Testis (tissue), 3 donors: ENCODE measurements around the gene GPATCH2. TPM values are rescaled to one million over a fixed set of nuclear protein-coding genes. Genes with fewer than 3 reads are reported as not detected.

Experiments
- DNase-seq: peaks from one replicate; pipeline ENCODE4 v3.0.0-alpha.2; 2019
- H3K27ac ChIP-seq, 2 donors: fragments of 200-600 bp; sonication (generic); one replicate each; pipeline ENCODE4 v1.5.1; 2019
- H3K27me3 ChIP-seq: fragments of 200-600 bp; sonication (generic); one replicate; pipeline ENCODE4 v1.5.1; 2019
- H3K36me3 ChIP-seq: fragments of 200-600 bp; sonication (generic); one replicate; pipeline ENCODE4 v1.5.1; 2017; ENCODE audit warnings: low read depth; ENCODE audit errors: missing control alignments
- H3K4me1 ChIP-seq: fragments of 200-600 bp; sonication (generic); one replicate; pipeline ENCODE4 v1.5.1; 2019
- H3K4me3 ChIP-seq, 2 donors: fragments of 200-600 bp; sonication (generic); one replicate each; pipeline ENCODE4 v1.5.1; 2017 to 2019
- H3K9me3 ChIP-seq: fragments of 200-600 bp; sonication (generic); one replicate; pipeline ENCODE4 v1.5.1; 2017
- CTCF ChIP-seq, 3 experiments: fragments of 450-650 bp in 2 of 3; fragments of 200-600 bp in 1 of 3; sonication (generic) in 1 of 3; IDR thresholded peaks; one replicate each; pipeline ENCODE4 v1.5.1; 2016 to 2019; ENCODE audit warnings: antibody characterized with exemption in 3 of 3, mild to moderate bottlenecking in 2 of 3, moderate library complexity in 1 of 3
- POLR2A ChIP-seq: fragments of 450-650 bp; IDR thresholded peaks from one replicate; pipeline ENCODE4 v1.6.1; 2017; ENCODE audit warnings: antibody characterized with exemption, mild to moderate bottlenecking, moderate library complexity
- WGBS, 2 donors: methylation state at CpG; one replicate each; pipeline ENCODE4 v1.1.5; 2018; 5-methylcytosine and 5-hydroxymethylcytosine counted together
- intact Hi-C: fragments of 100-400 bp; cut with DNase I; formaldehyde crosslinking; loops from one replicate; pipeline ENCODE4 v1.15.1; 2023; ENCODE audit warnings: low total_unique reads
- polyA plus RNA-seq: library from polyadenylated mRNA; stranded (reverse); fragments of 350-450 nt; fragmentation: Illumina TruSeq; extraction: RNeasy Lipid Tissue Mini Kit (QIAGEN cat#74804); gene quantifications from one replicate; pipeline ENCODE4 v1.2.3, GENCODE V29; 2014; ENCODE audit warnings: low read depth, low replicate concordance; ENCODE audit not compliant: insufficient read depth
- total RNA-seq, 2 donors: library from RNA; depleted of rRNA; stranded (reverse); fragments of >200 nt; gene quantifications; one replicate each; pipeline ENCODE4 v1.2.3, GENCODE V29; 2016

Gene GPATCH2
- total and polyA plus RNA-seq, 3 donors from 2014 or later: 14.1 to 31.0 (median 20.6) TPM

GRCh38 chr1:217506878-217507277, 124.0 kb downstream of the GPATCH2 start:
- Histone ChIP-seq H3K4me1 (no peaks in the 10 kb centered on the region), H3K36me3 (no peaks in the 10 kb centered on the region), H3K4me3 (no peak overlapping the region), H3K27me3 (no peaks in the 10 kb centered on the region), H3K27ac (no peak overlapping the region), H3K9me3 (no peaks in the 10 kb centered on the region)
- intact Hi-C loops: no loop called here
- WGBS, 2 donors: 89 to 95% methylated on average over 2 of the region's 2 CpGs
- DNase-seq: no peak
- no peak for TF ChIP-seq POLR2A
- TF ChIP-seq CTCF (IDR thresholded peaks at IDR 0.05): no peak

GRCh38 chr1:217498209-217498608, 132.7 kb downstream of the GPATCH2 start:
- TF ChIP-seq CTCF (IDR thresholded peaks at IDR 0.05) (no peak), POLR2A (no peak)
- Histone ChIP-seq H3K27me3 (no peaks in the 10 kb centered on the region), H3K36me3 (no peaks in the 10 kb centered on the region), H3K27ac (no peak overlapping the region), H3K4me3 (no peak overlapping the region), H3K9me3 (no peaks in the 10 kb centered on the region), H3K4me1 (no peaks in the 10 kb centered on the region)
- DNase-seq: no peak
- WGBS, 2 donors: 91 to 93% methylated on average over 5 of the region's 5 CpGs
- intact Hi-C loops: no loop called here

- Histone ChIP-seq H3K36me3 (no peaks in the 10 kb centered on the region), H3K4me3 (no peak overlapping the region), H3K4me1 (no peaks in the 10 kb centered on the region), H3K9me3 (no peaks in the 10 kb centered on the region), H3K27me3 (no peaks in the 10 kb centered on the region), H3K27ac (no peak overlapping the region)
- TF ChIP-seq POLR2A: no peak
- TF ChIP-seq CTCF (IDR thresholded peaks at IDR 0.05): no peak
- intact Hi-C loops: no loop called here
- DNase-seq: no peak
Measured at GRCh38 chr1:217495249-217495648, 135.6 kb downstream of the GPATCH2 start.

- Histone ChIP-seq H3K36me3 (no peaks in the 10 kb centered on the region), H3K27ac (no peak overlapping the region), H3K4me3 (no peak overlapping the region), H3K9me3 (no peaks in the 10 kb centered on the region), H3K27me3 (no peaks in the 10 kb centered on the region), H3K4me1 (no peaks in the 10 kb centered on the region)
- TF ChIP-seq POLR2A (no peak), CTCF (IDR thresholded peaks at IDR 0.05) (no peak)
- intact Hi-C loops: no loop called here
- WGBS, 2 donors: 90% methylated on average over 2 of the region's 2 CpGs
- DNase-seq: no peak
Measured at GRCh38 chr1:217494767-217495166, 136.1 kb downstream of the GPATCH2 start.

GRCh38 chr1:217493290-217493689, 137.6 kb downstream of the GPATCH2 start:
- DNase-seq: no peak
- H3K4me3 ChIP-seq: no peak overlapping the region
- H3K27me3 ChIP-seq: no peaks in the 10 kb centered on the region
- H3K36me3 ChIP-seq: no peaks in the 10 kb centered on the region
- intact Hi-C loops: no loop called here
- no peaks in the 10 kb centered on the region for H3K4me1 ChIP-seq
- no peak overlapping the region for H3K27ac ChIP-seq
- TF ChIP-seq CTCF (IDR thresholded peaks at IDR 0.05) (no peak), POLR2A (no peak)
- no peaks in the 10 kb centered on the region for H3K9me3 ChIP-seq
- 69 to 78% methylated on average over 1 of the region's 1 CpG for WGBS, 2 donors
